Prostate gland (tissue), 2 donors: Measurements from ENCODE around the gene ABI1.

Source experiments
- POLR2A ChIP-seq: fragments of 450-650 bp; IDR thresholded peaks from one replicate; pipeline ENCODE4 v1.6.1; 2016; ENCODE audit warnings: antibody characterized with exemption, mild to moderate bottlenecking
- TF ChIP-seq, protein P1 (sequence below), 4 experiments: fragments of 200-600 bp in 2 of 4; fragments of 450-650 bp in 2 of 4; sonication (generic) in 2 of 4; IDR thresholded peaks; 1 replicate in 3 of 4; 2 replicates in 1 of 4; pipeline ENCODE4 v1.5.1; 2016 to 2019; ENCODE audit warnings: antibody characterized with exemption in 4 of 4, mild to moderate bottlenecking in 2 of 4, moderate library complexity in 2 of 4

DNA sequence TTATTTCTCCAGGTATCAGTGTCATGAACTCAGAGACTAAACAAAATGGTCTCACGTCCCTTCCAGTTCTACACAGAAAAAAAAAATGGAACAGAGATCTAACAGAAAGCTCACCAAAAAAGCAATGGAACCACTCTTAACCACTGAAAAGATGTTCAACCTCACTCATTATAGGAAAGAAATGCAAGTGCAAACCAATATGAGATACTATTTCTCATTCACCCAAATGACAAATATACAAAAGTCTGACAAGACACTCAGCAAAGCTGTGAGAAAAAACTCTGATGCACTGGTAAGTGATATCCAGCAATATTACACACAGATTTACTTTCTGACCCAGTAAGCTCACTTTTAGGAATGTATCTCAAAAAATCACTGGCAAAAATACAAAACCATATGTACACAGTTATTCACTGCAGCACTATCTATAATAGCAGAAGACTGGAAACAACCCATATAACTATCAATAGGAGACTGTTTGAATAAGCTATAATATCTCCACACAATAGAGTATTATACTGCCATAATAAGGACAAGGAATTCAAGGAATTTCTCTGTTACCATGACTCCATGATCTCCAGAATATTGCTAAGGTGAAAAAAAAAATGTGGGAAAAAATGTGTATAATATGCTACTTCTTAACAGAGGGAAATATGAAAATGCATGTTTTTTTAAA, 36.6 kb downstream of the ABI1 start:
- TF ChIP-seq, protein P1, sequence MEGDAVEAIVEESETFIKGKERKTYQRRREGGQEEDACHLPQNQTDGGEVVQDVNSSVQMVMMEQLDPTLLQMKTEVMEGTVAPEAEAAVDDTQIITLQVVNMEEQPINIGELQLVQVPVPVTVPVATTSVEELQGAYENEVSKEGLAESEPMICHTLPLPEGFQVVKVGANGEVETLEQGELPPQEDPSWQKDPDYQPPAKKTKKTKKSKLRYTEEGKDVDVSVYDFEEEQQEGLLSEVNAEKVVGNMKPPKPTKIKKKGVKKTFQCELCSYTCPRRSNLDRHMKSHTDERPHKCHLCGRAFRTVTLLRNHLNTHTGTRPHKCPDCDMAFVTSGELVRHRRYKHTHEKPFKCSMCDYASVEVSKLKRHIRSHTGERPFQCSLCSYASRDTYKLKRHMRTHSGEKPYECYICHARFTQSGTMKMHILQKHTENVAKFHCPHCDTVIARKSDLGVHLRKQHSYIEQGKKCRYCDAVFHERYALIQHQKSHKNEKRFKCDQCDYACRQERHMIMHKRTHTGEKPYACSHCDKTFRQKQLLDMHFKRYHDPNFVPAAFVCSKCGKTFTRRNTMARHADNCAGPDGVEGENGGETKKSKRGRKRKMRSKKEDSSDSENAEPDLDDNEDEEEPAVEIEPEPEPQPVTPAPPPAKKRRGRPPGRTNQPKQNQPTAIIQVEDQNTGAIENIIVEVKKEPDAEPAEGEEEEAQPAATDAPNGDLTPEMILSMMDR (IDR thresholded peaks at IDR 0.05) = no peak
- TF ChIP-seq POLR2A = no peak
